Calu3 (cell line): ENCODE data around the gene ADAM29. TPM values are rescaled to one million over a fixed set of nuclear protein-coding genes. Genes with fewer than 3 reads are reported as not detected.

Source experiments
- BruUV-seq: library from RNA; stranded (reverse); fragments of 400-500 nt; replicated peaks from 2 replicates; lab custom pipeline; 2021; lab: Mats Ljungman, UMichigan
- CTCF ChIA-PET: fragments of 300-600 bp; sonication (Branson Sonifier 250); formaldehyde crosslinking; loops from one replicate; lab custom pipeline; 2022; ENCODE audit warnings: antibody characterized with exemption; lab: Charles Lee
- DNase-seq: peaks from one replicate; pipeline ENCODE4 v3.0.0; 2022
- H3K27ac Mint-ChIP-seq: one replicate; pipeline ENCODE4 v1.8.0; 2022; ENCODE audit warnings: mixed read lengths; ENCODE audit not compliant: unreplicated experiment
- H3K27me3 Mint-ChIP-seq: one replicate; pipeline ENCODE4 v1.8.0; 2022; ENCODE audit warnings: mixed read lengths; ENCODE audit not compliant: unreplicated experiment
- H3K36me3 Mint-ChIP-seq: one replicate; pipeline ENCODE4 v1.8.0; 2022; ENCODE audit warnings: mild to moderate bottlenecking, moderate library complexity, mixed read lengths; ENCODE audit not compliant: insufficient read depth, unreplicated experiment
- H3K4me1 Mint-ChIP-seq: one replicate; pipeline ENCODE4 v1.8.0; 2022; ENCODE audit warnings: mild to moderate bottlenecking, low read depth, mixed read lengths; ENCODE audit not compliant: unreplicated experiment
- H3K4me3 Mint-ChIP-seq: one replicate; pipeline ENCODE4 v1.8.0; 2022; ENCODE audit warnings: mild to moderate bottlenecking, low read depth, moderate library complexity, mixed read lengths; ENCODE audit not compliant: unreplicated experiment
- H3K9me3 Mint-ChIP-seq: one replicate; pipeline ENCODE4 v1.8.0; 2022; ENCODE audit warnings: low read depth, mixed read lengths; ENCODE audit not compliant: unreplicated experiment
- CTCF ChIP-seq: fragments of 200-600 bp; IDR thresholded peaks from one replicate; pipeline ENCODE4 v1.8.0; 2022; ENCODE audit warnings: antibody characterized with exemption; ENCODE audit not compliant: unreplicated experiment
- intact Hi-C: fragments of 100-400 bp; cut with micrococcal nuclease; formaldehyde crosslinking; loops from one replicate; pipeline ENCODE4 v1.10.0; 2022; ENCODE audit not compliant: unreplicated experiment
- total RNA-seq: library from RNA; stranded (reverse); gene quantifications from 2 replicates; pipeline ENCODE4 v1.2.3, GENCODE V29; 2022

Gene ADAM29
- total RNA-seq, 1 experiment from 2014 or later = not detected

- Mint-ChIP-seq H3K36me3 (no peaks in the 10 kb centered on the region), H3K4me1 (no peaks in the 10 kb centered on the region), H3K9me3 (no peaks in the 10 kb centered on the region), H3K27me3 (no peaks in the 10 kb centered on the region), H3K4me3 (no peak overlapping the region), H3K27ac (no peak overlapping the region)
- DNase-seq = no peak
- intact Hi-C loops = no loop called here
- TF ChIP-seq CTCF = no peak
- no TSS peak for BruUV-seq
- CTCF ChIA-PET = no interaction called here
Measured at GRCh38 chr4:174930895-174931294, 12.7 kb downstream of the ADAM29 start.

GRCh38 chr4:174933083-174933482 lies 14.9 kb downstream of the ADAM29 start:
- intact Hi-C loops = no loop called here
- CTCF ChIA-PET = no interaction called here
- no peak for DNase-seq
- H3K4me1 Mint-ChIP-seq = no peaks in the 10 kb centered on the region
- no TSS peak for BruUV-seq
- no peaks in the 10 kb centered on the region for H3K27me3 Mint-ChIP-seq
- no peak overlapping the region for H3K4me3 Mint-ChIP-seq
- H3K9me3 Mint-ChIP-seq = no peaks in the 10 kb centered on the region
- H3K27ac Mint-ChIP-seq = no peak overlapping the region
- H3K36me3 Mint-ChIP-seq = no peaks in the 10 kb centered on the region
- TF ChIP-seq CTCF = no peak

GRCh38 chr4:174934360-174934759 lies 16.2 kb downstream of the ADAM29 start:
- TF ChIP-seq CTCF = no peak
- Mint-ChIP-seq H3K27ac (no peak overlapping the region), H3K4me3 (no peak overlapping the region), H3K27me3 (no peaks in the 10 kb centered on the region), H3K4me1 (no peaks in the 10 kb centered on the region), H3K36me3 (no peaks in the 10 kb centered on the region), H3K9me3 (no peaks in the 10 kb centered on the region)
- CTCF ChIA-PET = no interaction called here
- no TSS peak for BruUV-seq
- intact Hi-C loops = no loop called here
- no peak for DNase-seq

- CTCF ChIA-PET = no interaction called here
- BruUV-seq = no TSS peak
Measured at GRCh38 chr4:174935607-174936006, 17.4 kb downstream of the ADAM29 start.

More at GRCh38 chr4:174935607-174936006, 17.4 kb downstream of the ADAM29 start:
- no peak overlapping the region for H3K27ac Mint-ChIP-seq
- no peaks in the 10 kb centered on the region for H3K36me3 Mint-ChIP-seq
- no peaks in the 10 kb centered on the region for H3K9me3 Mint-ChIP-seq
- intact Hi-C loops = no loop called here
- no peak for DNase-seq
- no peak overlapping the region for H3K4me3 Mint-ChIP-seq
- H3K4me1 Mint-ChIP-seq = no peaks in the 10 kb centered on the region
- TF ChIP-seq CTCF = no peak
- H3K27me3 Mint-ChIP-seq = no peaks in the 10 kb centered on the region
